K562 treated with DMSO at 1 percent for 12 hours (cell line): Measurements from ENCODE around the gene HFE. TPM values are rescaled to one million over a fixed set of nuclear protein-coding genes. Genes with fewer than 3 reads are reported as not detected.

ENCODE experiments used
- total RNA-seq: library from RNA; unstranded; fragments of 300-600 nt; gene quantifications from 2 replicates; pipeline ENCODE4 v1.2.3, GENCODE V29; 2022; ENCODE audit not compliant: insufficient read depth

Gene HFE, protein sequence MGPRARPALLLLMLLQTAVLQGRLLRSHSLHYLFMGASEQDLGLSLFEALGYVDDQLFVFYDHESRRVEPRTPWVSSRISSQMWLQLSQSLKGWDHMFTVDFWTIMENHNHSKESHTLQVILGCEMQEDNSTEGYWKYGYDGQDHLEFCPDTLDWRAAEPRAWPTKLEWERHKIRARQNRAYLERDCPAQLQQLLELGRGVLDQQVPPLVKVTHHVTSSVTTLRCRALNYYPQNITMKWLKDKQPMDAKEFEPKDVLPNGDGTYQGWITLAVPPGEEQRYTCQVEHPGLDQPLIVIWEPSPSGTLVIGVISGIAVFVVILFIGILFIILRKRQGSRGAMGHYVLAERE
- total RNA-seq, result 0.89 and 1.5 TPM in 2 replicates

DNA sequence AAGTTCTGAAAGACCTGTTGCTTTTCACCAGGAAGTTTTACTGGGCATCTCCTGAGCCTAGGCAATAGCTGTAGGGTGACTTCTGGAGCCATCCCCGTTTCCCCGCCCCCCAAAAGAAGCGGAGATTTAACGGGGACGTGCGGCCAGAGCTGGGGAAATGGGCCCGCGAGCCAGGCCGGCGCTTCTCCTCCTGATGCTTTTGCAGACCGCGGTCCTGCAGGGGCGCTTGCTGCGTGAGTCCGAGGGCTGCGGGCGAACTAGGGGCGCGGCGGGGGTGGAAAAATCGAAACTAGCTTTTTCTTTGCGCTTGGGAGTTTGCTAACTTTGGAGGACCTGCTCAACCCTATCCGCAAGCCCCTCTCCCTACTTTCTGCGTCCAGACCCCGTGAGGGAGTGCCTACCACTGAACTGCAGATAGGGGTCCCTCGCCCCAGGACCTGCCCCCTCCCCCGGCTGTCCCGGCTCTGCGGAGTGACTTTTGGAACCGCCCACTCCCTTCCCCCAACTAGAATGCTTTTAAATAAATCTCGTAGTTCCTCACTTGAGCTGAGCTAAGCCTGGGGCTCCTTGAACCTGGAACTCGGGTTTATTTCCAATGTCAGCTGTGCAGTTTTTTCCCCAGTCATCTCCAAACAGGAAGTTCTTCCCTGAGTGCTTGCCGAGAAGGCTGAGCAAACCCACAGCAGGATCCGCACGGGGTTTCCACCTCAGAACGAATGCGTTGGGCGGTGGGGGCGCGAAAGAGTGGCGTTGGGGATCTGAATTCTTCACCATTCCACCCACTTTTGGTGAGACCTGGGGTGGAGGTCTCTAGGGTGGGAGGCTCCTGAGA lies at the start of gene HFE:
TSS of gene HFE (plus strand) at position 146 of the 832 bp plus-strand sequence. CDS start at position 158, 12 bp downstream.

Other genes with a start within 250 kb of the HFE start
- not detected in 2 replicates for gene SLC17A3, start 213.2 kb upstream of the HFE start, total RNA-seq
- gene SLC17A2, start 156.7 kb upstream of the HFE start, total RNA-seq, result not detected in 2 replicates
- gene TRIM38, start 124.6 kb upstream of the HFE start, total RNA-seq, result 4.5 and 10.0 TPM in 2 replicates